Measurements from ENCODE around the gene PRKG1. TPM values are rescaled to one million over a fixed set of nuclear protein-coding genes. Genes with fewer than 3 reads are reported as not detected.

Gene PRKG1
- total and polyA plus RNA-seq, 2 experiments from 2014 or later: 18.2 to 21.1 TPM

DNA sequence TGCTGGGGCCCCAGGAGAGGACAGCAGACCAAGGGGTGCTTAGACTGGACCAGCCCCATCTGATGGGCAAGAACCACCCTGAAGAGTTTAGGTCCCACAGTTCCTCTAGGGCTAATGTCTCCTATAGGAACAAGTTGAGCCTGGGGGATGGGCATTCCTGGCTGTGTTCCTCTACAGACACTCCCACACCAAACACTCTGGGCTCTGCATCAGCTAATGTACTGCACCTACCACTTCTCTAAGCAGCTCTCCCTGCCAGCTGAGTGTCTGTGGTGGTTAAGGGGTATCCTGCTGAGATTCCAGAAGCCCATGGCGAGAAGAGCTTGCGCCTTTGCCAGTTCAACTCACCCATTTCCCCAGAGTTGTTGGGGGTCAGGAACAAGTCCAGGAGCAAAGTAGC, 909.2 kb downstream of the PRKG1 start:
- Histone ChIP-seq H3K9me2 (ENCODE audit: insufficient read depth) (no peaks in the 10 kb centered on the region), H2AFZ (no peak overlapping the region), H3K79me2 (replicated peaks; ENCODE audit: insufficient read depth) (no peaks in the 10 kb centered on the region), H3K36me3 (ENCODE audit: insufficient read depth) (no peaks in the 10 kb centered on the region), H3K27ac (ENCODE audit: low read depth) (no peak overlapping the region), H3F3A (replicated peaks; ENCODE audit: low read depth) (no peaks in the 10 kb centered on the region), H3K4me2 (no peak overlapping the region), H3K4me1 (ENCODE audit: insufficient read depth) (no peaks in the 10 kb centered on the region), H4K20me1 (replicated peaks; ENCODE audit: insufficient read depth) (no peaks in the 10 kb centered on the region), H3K27me3 (ENCODE audit: insufficient read depth) (no peaks in the 10 kb centered on the region), H3K4me3 (no peak overlapping the region)
- peak; percentile 10 for DNase-seq (ENCODE audit: low spot score)
- peak; percentile 40; the same call in 2 of the 3 replicates for ATAC-seq
- Mint-ChIP-seq H3K4me1 (no peaks in the 10 kb centered on the region), H3K4me3 (no peak overlapping the region), H3K9me3 (peaks cover 4% of the 10 kb centered on the region; the same call in 2 of the 3 replicates), H3K27me3 (ENCODE audit: insufficient read depth, low read depth, poor library complexity) (peaks cover 2% of the 10 kb centered on the region), H3K36me3 (ENCODE audit: low read depth) (peaks cover 3% of the 10 kb centered on the region; the same call in 1 of the 3 replicates), H3K27ac (no peak overlapping the region)
- no peak for TF ChIP-seq EZH2 (IDR thresholded peaks at IDR 0.05; ENCODE audit: low read depth, unreplicated experiment)
- TF ChIP-seq, protein P1, sequence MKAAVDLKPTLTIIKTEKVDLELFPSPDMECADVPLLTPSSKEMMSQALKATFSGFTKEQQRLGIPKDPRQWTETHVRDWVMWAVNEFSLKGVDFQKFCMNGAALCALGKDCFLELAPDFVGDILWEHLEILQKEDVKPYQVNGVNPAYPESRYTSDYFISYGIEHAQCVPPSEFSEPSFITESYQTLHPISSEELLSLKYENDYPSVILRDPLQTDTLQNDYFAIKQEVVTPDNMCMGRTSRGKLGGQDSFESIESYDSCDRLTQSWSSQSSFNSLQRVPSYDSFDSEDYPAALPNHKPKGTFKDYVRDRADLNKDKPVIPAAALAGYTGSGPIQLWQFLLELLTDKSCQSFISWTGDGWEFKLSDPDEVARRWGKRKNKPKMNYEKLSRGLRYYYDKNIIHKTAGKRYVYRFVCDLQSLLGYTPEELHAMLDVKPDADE (IDR thresholded peaks at IDR 0.05): no peak
- TF ChIP-seq, protein P2, sequence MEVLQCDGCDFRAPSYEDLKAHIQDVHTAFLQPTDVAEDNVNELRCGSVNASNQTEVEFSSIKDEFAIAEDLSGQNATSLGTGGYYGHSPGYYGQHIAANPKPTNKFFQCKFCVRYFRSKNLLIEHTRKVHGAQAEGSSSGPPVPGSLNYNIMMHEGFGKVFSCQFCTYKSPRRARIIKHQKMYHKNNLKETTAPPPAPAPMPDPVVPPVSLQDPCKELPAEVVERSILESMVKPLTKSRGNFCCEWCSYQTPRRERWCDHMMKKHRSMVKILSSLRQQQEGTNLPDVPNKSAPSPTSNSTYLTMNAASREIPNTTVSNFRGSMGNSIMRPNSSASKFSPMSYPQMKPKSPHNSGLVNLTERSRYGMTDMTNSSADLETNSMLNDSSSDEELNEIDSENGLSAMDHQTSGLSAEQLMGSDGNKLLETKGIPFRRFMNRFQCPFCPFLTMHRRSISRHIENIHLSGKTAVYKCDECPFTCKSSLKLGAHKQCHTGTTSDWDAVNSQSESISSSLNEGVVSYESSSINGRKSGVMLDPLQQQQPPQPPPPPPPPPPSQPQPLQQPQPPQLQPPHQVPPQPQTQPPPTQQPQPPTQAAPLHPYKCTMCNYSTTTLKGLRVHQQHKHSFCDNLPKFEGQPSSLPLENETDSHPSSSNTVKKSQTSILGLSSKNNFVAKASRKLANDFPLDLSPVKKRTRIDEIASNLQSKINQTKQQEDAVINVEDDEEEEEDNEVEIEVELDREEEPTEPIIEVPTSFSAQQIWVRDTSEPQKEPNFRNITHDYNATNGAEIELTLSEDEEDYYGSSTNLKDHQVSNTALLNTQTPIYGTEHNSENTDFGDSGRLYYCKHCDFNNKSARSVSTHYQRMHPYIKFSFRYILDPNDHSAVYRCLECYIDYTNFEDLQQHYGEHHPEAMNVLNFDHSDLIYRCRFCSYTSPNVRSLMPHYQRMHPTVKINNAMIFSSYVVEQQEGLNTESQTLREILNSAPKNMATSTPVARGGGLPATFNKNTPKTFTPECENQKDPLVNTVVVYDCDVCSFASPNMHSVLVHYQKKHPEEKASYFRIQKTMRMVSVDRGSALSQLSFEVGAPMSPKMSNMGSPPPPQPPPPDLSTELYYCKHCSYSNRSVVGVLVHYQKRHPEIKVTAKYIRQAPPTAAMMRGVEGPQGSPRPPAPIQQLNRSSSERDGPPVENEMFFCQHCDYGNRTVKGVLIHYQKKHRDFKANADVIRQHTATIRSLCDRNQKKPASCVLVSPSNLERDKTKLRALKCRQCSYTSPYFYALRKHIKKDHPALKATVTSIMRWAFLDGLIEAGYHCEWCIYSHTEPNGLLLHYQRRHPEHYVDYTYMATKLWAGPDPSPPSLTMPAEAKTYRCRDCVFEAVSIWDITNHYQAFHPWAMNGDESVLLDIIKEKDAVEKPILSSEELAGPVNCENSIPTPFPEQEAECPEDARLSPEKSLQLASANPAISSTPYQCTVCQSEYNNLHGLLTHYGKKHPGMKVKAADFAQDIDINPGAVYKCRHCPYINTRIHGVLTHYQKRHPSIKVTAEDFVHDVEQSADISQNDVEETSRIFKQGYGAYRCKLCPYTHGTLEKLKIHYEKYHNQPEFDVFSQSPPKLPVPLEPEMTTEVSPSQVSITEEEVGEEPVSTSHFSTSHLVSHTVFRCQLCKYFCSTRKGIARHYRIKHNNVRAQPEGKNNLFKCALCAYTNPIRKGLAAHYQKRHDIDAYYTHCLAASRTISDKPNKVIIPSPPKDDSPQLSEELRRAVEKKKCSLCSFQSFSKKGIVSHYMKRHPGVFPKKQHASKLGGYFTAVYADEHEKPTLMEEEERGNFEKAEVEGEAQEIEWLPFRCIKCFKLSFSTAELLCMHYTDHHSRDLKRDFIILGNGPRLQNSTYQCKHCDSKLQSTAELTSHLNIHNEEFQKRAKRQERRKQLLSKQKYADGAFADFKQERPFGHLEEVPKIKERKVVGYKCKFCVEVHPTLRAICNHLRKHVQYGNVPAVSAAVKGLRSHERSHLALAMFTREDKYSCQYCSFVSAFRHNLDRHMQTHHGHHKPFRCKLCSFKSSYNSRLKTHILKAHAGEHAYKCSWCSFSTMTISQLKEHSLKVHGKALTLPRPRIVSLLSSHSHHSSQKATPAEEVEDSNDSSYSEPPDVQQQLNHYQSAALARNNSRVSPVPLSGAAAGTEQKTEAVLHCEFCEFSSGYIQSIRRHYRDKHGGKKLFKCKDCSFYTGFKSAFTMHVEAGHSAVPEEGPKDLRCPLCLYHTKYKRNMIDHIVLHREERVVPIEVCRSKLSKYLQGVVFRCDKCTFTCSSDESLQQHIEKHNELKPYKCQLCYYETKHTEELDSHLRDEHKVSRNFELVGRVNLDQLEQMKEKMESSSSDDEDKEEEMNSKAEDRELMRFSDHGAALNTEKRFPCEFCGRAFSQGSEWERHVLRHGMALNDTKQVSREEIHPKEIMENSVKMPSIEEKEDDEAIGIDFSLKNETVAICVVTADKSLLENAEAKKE (CRISPR knock-in tag; IDR thresholded peaks at IDR 0.05): no peak
- TF ChIP-seq NANOG (IDR thresholded peaks at IDR 0.05; ENCODE audit: borderline replicate concordance): no peak
- no peak for TF ChIP-seq ZNF331 (CRISPR knock-in tag; IDR thresholded peaks at IDR 0.05; ENCODE audit: low read depth)
- no peak for TF ChIP-seq CREB1 (CRISPR knock-in tag; IDR thresholded peaks at IDR 0.05; ENCODE audit: low read depth)
- no peak for TF ChIP-seq JUNB (IDR thresholded peaks at IDR 0.05; ENCODE audit: unreplicated experiment)
- no peak for TF ChIP-seq STAT1 (IDR thresholded peaks at IDR 0.05; ENCODE audit: unreplicated experiment)
- no peak for TF ChIP-seq CTCF (conservative IDR thresholded peaks at IDR 0.05; ENCODE audit: low read depth in 2 of 2)
- no peak for TF ChIP-seq EZH2phosphoT487 (IDR thresholded peaks at IDR 0.05; ENCODE audit: unreplicated experiment)
- no peak for TF ChIP-seq POLR2AphosphoS5 (IDR thresholded peaks at IDR 0.05; ENCODE audit: low read depth)
- TF ChIP-seq, protein P3, sequence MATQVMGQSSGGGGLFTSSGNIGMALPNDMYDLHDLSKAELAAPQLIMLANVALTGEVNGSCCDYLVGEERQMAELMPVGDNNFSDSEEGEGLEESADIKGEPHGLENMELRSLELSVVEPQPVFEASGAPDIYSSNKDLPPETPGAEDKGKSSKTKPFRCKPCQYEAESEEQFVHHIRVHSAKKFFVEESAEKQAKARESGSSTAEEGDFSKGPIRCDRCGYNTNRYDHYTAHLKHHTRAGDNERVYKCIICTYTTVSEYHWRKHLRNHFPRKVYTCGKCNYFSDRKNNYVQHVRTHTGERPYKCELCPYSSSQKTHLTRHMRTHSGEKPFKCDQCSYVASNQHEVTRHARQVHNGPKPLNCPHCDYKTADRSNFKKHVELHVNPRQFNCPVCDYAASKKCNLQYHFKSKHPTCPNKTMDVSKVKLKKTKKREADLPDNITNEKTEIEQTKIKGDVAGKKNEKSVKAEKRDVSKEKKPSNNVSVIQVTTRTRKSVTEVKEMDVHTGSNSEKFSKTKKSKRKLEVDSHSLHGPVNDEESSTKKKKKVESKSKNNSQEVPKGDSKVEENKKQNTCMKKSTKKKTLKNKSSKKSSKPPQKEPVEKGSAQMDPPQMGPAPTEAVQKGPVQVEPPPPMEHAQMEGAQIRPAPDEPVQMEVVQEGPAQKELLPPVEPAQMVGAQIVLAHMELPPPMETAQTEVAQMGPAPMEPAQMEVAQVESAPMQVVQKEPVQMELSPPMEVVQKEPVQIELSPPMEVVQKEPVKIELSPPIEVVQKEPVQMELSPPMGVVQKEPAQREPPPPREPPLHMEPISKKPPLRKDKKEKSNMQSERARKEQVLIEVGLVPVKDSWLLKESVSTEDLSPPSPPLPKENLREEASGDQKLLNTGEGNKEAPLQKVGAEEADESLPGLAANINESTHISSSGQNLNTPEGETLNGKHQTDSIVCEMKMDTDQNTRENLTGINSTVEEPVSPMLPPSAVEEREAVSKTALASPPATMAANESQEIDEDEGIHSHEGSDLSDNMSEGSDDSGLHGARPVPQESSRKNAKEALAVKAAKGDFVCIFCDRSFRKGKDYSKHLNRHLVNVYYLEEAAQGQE (IDR thresholded peaks at IDR 0.05; ENCODE audit: unreplicated experiment): no peak
- no peak for TF ChIP-seq ZNF114 (CRISPR knock-in tag; IDR thresholded peaks at IDR 0.05)

All from GM23338 (cell line).